IMR-90 (cell line): Measurements from ENCODE around the gene DLX1. TPM values are rescaled to one million over a fixed set of nuclear protein-coding genes. Genes with fewer than 3 reads are reported as not detected.

Source experiments
- ATAC-seq: fragments of 200-7000 bp; cut with Tn5 transposase; 2 replicates; pipeline ENCODE4 v1.9.1; 2020; ENCODE audit warnings: low read depth, mild to moderate bottlenecking, moderate library complexity
- BruUV-seq: library from RNA; stranded (reverse); fragments of 400-500 nt; replicated peaks from 2 replicates; lab custom pipeline; 2021; lab: Mats Ljungman, UMichigan
- CTCF ChIA-PET: fragments of 300-600 bp; formaldehyde crosslinking; extraction: SDS; loops from one replicate; lab custom pipeline; 2021; ENCODE audit warnings: antibody characterized with exemption; lab: Yijun Ruan, JAX
- POLR2A ChIA-PET: fragments of 300-600 bp; sonication (Branson Sonifier 250); formaldehyde crosslinking; loops from one replicate; lab custom pipeline; 2022; ENCODE audit warnings: antibody characterized with exemption; ENCODE audit not compliant: unreplicated experiment; lab: Charles Lee
- DNase-seq: peaks from one replicate; pipeline ENCODE4 v3.0.0; 2013
- H2AFZ ChIP-seq: replicated peaks from 2 replicates; pipeline ENCODE3; 2013; ENCODE audit warnings: low read length, mild to moderate bottlenecking; ENCODE audit not compliant: poor library complexity
- H2AK5ac ChIP-seq: 2 replicates; pipeline ENCODE4 v1.6.1; 2013; ENCODE audit warnings: low read depth, low read length, inconsistent platforms
- H2AK9ac ChIP-seq: replicated peaks from 2 replicates; pipeline ENCODE3; 2013; ENCODE audit warnings: mild to moderate bottlenecking, low read depth, low read length, moderate library complexity; ENCODE audit not compliant: poor library complexity
- H2BK120ac ChIP-seq: 2 replicates; pipeline ENCODE4 v1.6.1; 2013; ENCODE audit warnings: low read depth, low read length, inconsistent platforms
- H2BK15ac ChIP-seq: 3 replicates; pipeline ENCODE4 v1.6.1; 2013; ENCODE audit warnings: low read depth, low read length, inconsistent platforms
- H2BK20ac ChIP-seq: 2 replicates; pipeline ENCODE4 v1.6.1; 2013; ENCODE audit warnings: low read depth, mild to moderate bottlenecking, inconsistent platforms, low read length, moderate library complexity
- H2BK5ac ChIP-seq: 2 replicates; pipeline ENCODE4 v1.6.1; 2013; ENCODE audit warnings: mild to moderate bottlenecking, low read depth, low read length, inconsistent platforms; ENCODE audit not compliant: poor library complexity, severe bottlenecking
- H3K14ac ChIP-seq: replicated peaks from 2 replicates; pipeline ENCODE4 v1.6.1; 2013; ENCODE audit warnings: low read depth, low read length, inconsistent platforms
- H3K18ac ChIP-seq: 2 replicates; pipeline ENCODE4 v1.6.1; 2013; ENCODE audit warnings: low read depth, low read length, control low read depth
- H3K23ac ChIP-seq: 2 replicates; pipeline ENCODE4 v1.6.1; 2013; ENCODE audit warnings: low read depth, low read length, inconsistent platforms
- H3K27ac ChIP-seq: 2 replicates; pipeline ENCODE4 v1.5.1; 2013; ENCODE audit warnings: mild to moderate bottlenecking, control low read depth, low read length; ENCODE audit not compliant: insufficient read depth
- H3K27me3 ChIP-seq: 2 replicates; pipeline ENCODE4 v1.6.1; 2013; ENCODE audit warnings: low read length; ENCODE audit not compliant: control insufficient read depth, insufficient read depth
- H3K36me3 ChIP-seq: 2 replicates; pipeline ENCODE4 v1.6.1; 2013; ENCODE audit warnings: low read length, mixed read lengths; ENCODE audit not compliant: control insufficient read depth, insufficient read depth
- H3K4ac ChIP-seq: 2 replicates; pipeline ENCODE4 v1.6.1; 2013; ENCODE audit warnings: low read depth, low read length, inconsistent platforms
- H3K4me1 ChIP-seq: 2 replicates; pipeline ENCODE4 v1.6.1; 2013; ENCODE audit warnings: low read length, mixed read lengths; ENCODE audit not compliant: control insufficient read depth, insufficient read depth
- H3K4me2 ChIP-seq: 2 replicates; pipeline ENCODE4 v1.6.1; 2013; ENCODE audit warnings: low read depth, mild to moderate bottlenecking, control low read depth, low read length, moderate library complexity
- H3K4me3 ChIP-seq: 2 replicates; pipeline ENCODE4 v1.5.1; 2013; ENCODE audit warnings: low read depth, mild to moderate bottlenecking, control low read depth, low read length, moderate library complexity; ENCODE audit not compliant: insufficient read depth
- H3K56ac ChIP-seq: 2 replicates; pipeline ENCODE4 v1.6.1; 2013; ENCODE audit warnings: low read length, inconsistent platforms; ENCODE audit not compliant: insufficient read depth; ENCODE audit errors: extremely low read depth
- H3K79me1 ChIP-seq, 2 experiments: 2 replicates each; pipeline ENCODE4 v1.6.1; 2013; ENCODE audit warnings: low read length in 2 of 2, inconsistent platforms in 1 of 2, low read depth in 1 of 2
- H3K9ac ChIP-seq: 2 replicates; pipeline ENCODE4 v1.6.1; 2013; ENCODE audit warnings: low read depth, low read length, control low read depth
- H3K9me1 ChIP-seq: 2 replicates; pipeline ENCODE4 v1.6.1; 2013; ENCODE audit warnings: low read length, inconsistent platforms; ENCODE audit not compliant: insufficient read depth
- H3K9me3 ChIP-seq: 2 replicates; pipeline ENCODE4 v1.6.1; 2013; ENCODE audit warnings: low read length; ENCODE audit not compliant: control insufficient read depth, insufficient read depth
- H4K20me1 ChIP-seq: 2 replicates; pipeline ENCODE4 v1.6.1; 2013; ENCODE audit warnings: low read length, inconsistent platforms; ENCODE audit not compliant: insufficient read depth
- H4K5ac ChIP-seq: 2 replicates; pipeline ENCODE4 v1.6.1; 2013; ENCODE audit warnings: mild to moderate bottlenecking, low read depth, low read length, control low read depth
- H4K8ac ChIP-seq, 2 experiments: 2 replicates each; pipeline ENCODE4 v1.6.1; 2013; ENCODE audit warnings: low read depth in 2 of 2, low read length in 2 of 2, control low read depth in 1 of 2, inconsistent platforms in 1 of 2
- H4K91ac ChIP-seq: 2 replicates; pipeline ENCODE4 v1.6.1; 2013; ENCODE audit warnings: low read depth, low read length, inconsistent platforms; ENCODE audit not compliant: insufficient read depth
- CHD1 ChIP-seq: IDR thresholded peaks from 2 replicates; pipeline ENCODE4 v1.6.1; 2012; ENCODE audit warnings: low read depth, low read length, improper control_type of control experiment
- ELK1 ChIP-seq: fragments of 150-350 bp; IDR thresholded peaks from 2 replicates; pipeline ENCODE4 v1.6.1; 2016; ENCODE audit warnings: low read depth, mild to moderate bottlenecking, low read length, moderate library complexity, borderline replicate concordance
- FOS ChIP-seq: fragments of 150-350 bp; IDR thresholded peaks from 2 replicates; pipeline ENCODE4 v1.6.1; 2016; ENCODE audit warnings: low read depth, low read length
- MAFK ChIP-seq: IDR thresholded peaks from 2 replicates; pipeline ENCODE4 v1.6.1; 2012; ENCODE audit warnings: low read depth, low read length, improper control_type of control experiment
- MAZ ChIP-seq: IDR thresholded peaks from 2 replicates; pipeline ENCODE4 v1.6.1; 2012; ENCODE audit warnings: low read depth, mild to moderate bottlenecking, low read length, improper control_type of control experiment, moderate library complexity, borderline replicate concordance
- NFE2L2 ChIP-seq: fragments of 150-350 bp; IDR thresholded peaks from 2 replicates; pipeline ENCODE4 v1.6.1; 2016; ENCODE audit warnings: low read depth, mild to moderate bottlenecking, low read length
- POLR2A ChIP-seq: IDR thresholded peaks from 2 replicates; pipeline ENCODE4 v1.6.1; 2012; ENCODE audit warnings: mild to moderate bottlenecking, low read depth, low read length
- RAD21 ChIP-seq: IDR thresholded peaks from 2 replicates; pipeline ENCODE4 v1.6.1; 2012; ENCODE audit warnings: low read length, improper control_type of control experiment
- RCOR1 ChIP-seq: IDR thresholded peaks from 2 replicates; pipeline ENCODE4 v1.6.1; 2012; ENCODE audit warnings: mild to moderate bottlenecking, low read length, improper control_type of control experiment; ENCODE audit not compliant: insufficient replicate concordance
- WGBS, 2 experiments: methylation state at CpG; one replicate each; pipeline versions ENCODE4 v1.1.5 to v1.1.7; 2013; ENCODE audit warnings: missing lambda C conversion rate in 2 of 2; ENCODE audit not compliant: insufficient read length in 1 of 2; ENCODE audit errors: extremely low coverage in 2 of 2; 5-methylcytosine and 5-hydroxymethylcytosine counted together
- dilution Hi-C: fragments of 300-500 bp; cut with HindIII; formaldehyde crosslinking; loops from one replicate; pipeline ENCODE4 v1.14.3; 2018; ENCODE audit warnings: low sequenced_read_pairs; ENCODE audit not compliant: unreplicated experiment
- in situ Hi-C: fragments of 300-500 bp; cut with MboI; formaldehyde crosslinking; loops from 3 replicates; pipeline ENCODE4 v1.14.3; 2019; ENCODE audit warnings: low sequenced_read_pairs, inconsistent platforms, mixed read lengths
- intact Hi-C: fragments of 100-400 bp; cut with micrococcal nuclease; formaldehyde crosslinking; loops from 2 replicates; pipeline ENCODE4 v1.10.0; 2022
- polyA plus RNA-seq, 3 experiments: library from polyadenylated mRNA; depleted of rRNA; stranded (reverse); fragments of >200 nt; gene quantifications; 2 replicates each; pipeline ENCODE4 v1.2.3, GENCODE V29; 2012; ENCODE audit warnings: low replicate concordance in 1 of 3
- total RNA-seq: library from RNA; depleted of rRNA; stranded (reverse); fragments of >200 nt; gene quantifications from 2 replicates; pipeline ENCODE4 v1.2.3, GENCODE V29; 2012
- TF ChIP-seq, protein P1 (sequence below): conservative IDR thresholded peaks from 2 replicates; pipeline ENCODE4 v1.5.1; 2012; ENCODE audit warnings: mild to moderate bottlenecking, low read depth, low read length, improper control_type of control experiment
- TF ChIP-seq, protein P2 (sequence below): fragments of 150-350 bp; IDR thresholded peaks from 2 replicates; pipeline ENCODE4 v1.6.1; 2017; ENCODE audit warnings: mild to moderate bottlenecking, antibody characterized with exemption, low read length, low read depth

Gene DLX1
- total and polyA plus RNA-seq, 2 of the 4 experiments (the other 2 are of a cell fraction), result 0.36 to 2.2 TPM

GRCh38 chr2:172074254-172074653, 11.1 kb upstream of the DLX1 start:
- H2AFZ ChIP-seq, result no peak overlapping the region
- no TSS peak for BruUV-seq
- no peak overlapping the region for H4K8ac ChIP-seq
- in situ Hi-C loops, result no loop called here
- H3K9me1 ChIP-seq, result no peaks in the 10 kb centered on the region
- no peaks in the 10 kb centered on the region for H3K4me1 ChIP-seq
- H2BK5ac ChIP-seq, result no peak overlapping the region
- no peak overlapping the region for H3K9ac ChIP-seq
- H4K91ac ChIP-seq, result no peak overlapping the region
- H3K4me3 ChIP-seq, result no peak overlapping the region
- DNase-seq (no peak), ATAC-seq (no peak)
- no peak for TF ChIP-seq ELK1
- TF ChIP-seq MAZ, result no peak
- TF ChIP-seq CHD1, result no peak
- TF ChIP-seq, protein P1, sequence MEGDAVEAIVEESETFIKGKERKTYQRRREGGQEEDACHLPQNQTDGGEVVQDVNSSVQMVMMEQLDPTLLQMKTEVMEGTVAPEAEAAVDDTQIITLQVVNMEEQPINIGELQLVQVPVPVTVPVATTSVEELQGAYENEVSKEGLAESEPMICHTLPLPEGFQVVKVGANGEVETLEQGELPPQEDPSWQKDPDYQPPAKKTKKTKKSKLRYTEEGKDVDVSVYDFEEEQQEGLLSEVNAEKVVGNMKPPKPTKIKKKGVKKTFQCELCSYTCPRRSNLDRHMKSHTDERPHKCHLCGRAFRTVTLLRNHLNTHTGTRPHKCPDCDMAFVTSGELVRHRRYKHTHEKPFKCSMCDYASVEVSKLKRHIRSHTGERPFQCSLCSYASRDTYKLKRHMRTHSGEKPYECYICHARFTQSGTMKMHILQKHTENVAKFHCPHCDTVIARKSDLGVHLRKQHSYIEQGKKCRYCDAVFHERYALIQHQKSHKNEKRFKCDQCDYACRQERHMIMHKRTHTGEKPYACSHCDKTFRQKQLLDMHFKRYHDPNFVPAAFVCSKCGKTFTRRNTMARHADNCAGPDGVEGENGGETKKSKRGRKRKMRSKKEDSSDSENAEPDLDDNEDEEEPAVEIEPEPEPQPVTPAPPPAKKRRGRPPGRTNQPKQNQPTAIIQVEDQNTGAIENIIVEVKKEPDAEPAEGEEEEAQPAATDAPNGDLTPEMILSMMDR, result no peak
- TF ChIP-seq RCOR1, result no peak
- TF ChIP-seq MAFK, result no peak
- no peak for TF ChIP-seq RAD21
- TF ChIP-seq, protein P2, sequence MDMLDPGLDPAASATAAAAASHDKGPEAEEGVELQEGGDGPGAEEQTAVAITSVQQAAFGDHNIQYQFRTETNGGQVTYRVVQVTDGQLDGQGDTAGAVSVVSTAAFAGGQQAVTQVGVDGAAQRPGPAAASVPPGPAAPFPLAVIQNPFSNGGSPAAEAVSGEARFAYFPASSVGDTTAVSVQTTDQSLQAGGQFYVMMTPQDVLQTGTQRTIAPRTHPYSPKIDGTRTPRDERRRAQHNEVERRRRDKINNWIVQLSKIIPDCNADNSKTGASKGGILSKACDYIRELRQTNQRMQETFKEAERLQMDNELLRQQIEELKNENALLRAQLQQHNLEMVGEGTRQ, result no peak
- TF ChIP-seq FOS, result no peak
- TF ChIP-seq POLR2A, result no peak
- TF ChIP-seq NFE2L2, result no peak
- H3K4ac ChIP-seq, result no peak overlapping the region
- no peak overlapping the region for H3K18ac ChIP-seq
- no peak overlapping the region for H3K56ac ChIP-seq
- H2BK20ac ChIP-seq, result no peak overlapping the region
- dilution Hi-C loops, result no loop called here
- H3K23ac ChIP-seq, result no peak overlapping the region
- no peaks in the 10 kb centered on the region for H3K27me3 ChIP-seq
- ChIA-PET POLR2A (no interaction called here), CTCF (no interaction called here)
- H3K4me2 ChIP-seq, result no peak overlapping the region
- H2BK15ac ChIP-seq, result no peak overlapping the region
- no peaks in the 10 kb centered on the region for H3K36me3 ChIP-seq
- H2AK5ac ChIP-seq, result no peak overlapping the region
- intact Hi-C loops, result loop anchor here (5.0 kb wide), 1 partner anchor 47 kb away; no protein-coding TSS in a partner anchor
- H3K9me3 ChIP-seq, result no peaks in the 10 kb centered on the region
- no peak overlapping the region for H3K27ac ChIP-seq
- no peak overlapping the region for H2BK120ac ChIP-seq
- no peak overlapping the region for H4K5ac ChIP-seq
- H4K20me1 ChIP-seq, result no peaks in the 10 kb centered on the region
- no peak overlapping the region for H3K14ac ChIP-seq
- no peak overlapping the region for H2AK9ac ChIP-seq
- no peaks in the 10 kb centered on the region for H3K79me1 ChIP-seq
- no CpG with 5 or more reads among the region's 1 CpG for WGBS, 2 experiments
